ENCODE data around the gene NUP214.

Gene NUP214

GRCh38 chr9:131119600-131119999 is 5.8 kb upstream of the NUP214 start:
- H3K27ac ChIP-seq = no peak overlapping the region
- no peak for TF ChIP-seq ZFX (IDR thresholded peaks at IDR 0.05; ENCODE audit: borderline replicate concordance)
- no peak for TF ChIP-seq CTCF (IDR thresholded peaks at IDR 0.05)

GRCh38 chr9:131120620-131121228 is 4.7 kb upstream of the NUP214 start:
- TF ChIP-seq ZFX (IDR thresholded peaks at IDR 0.05; ENCODE audit: borderline replicate concordance) = no peak
- TF ChIP-seq CTCF (IDR thresholded peaks at IDR 0.05) = no peak
- H3K27ac ChIP-seq = no peak overlapping the region

GRCh38 chr9:131121346-131121745 is 4.0 kb upstream of the NUP214 start:
- TF ChIP-seq ZFX (IDR thresholded peaks at IDR 0.05; ENCODE audit: borderline replicate concordance) = no peak
- TF ChIP-seq CTCF (IDR thresholded peaks at IDR 0.05) = no peak
- H3K27ac ChIP-seq = no peak overlapping the region

- TF ChIP-seq ZFX (IDR thresholded peaks at IDR 0.05; ENCODE audit: borderline replicate concordance) (no peak), CTCF (IDR thresholded peaks at IDR 0.05) (no peak)
- H3K27ac ChIP-seq = no peak overlapping the region
These were observed 3.2 kb upstream of the NUP214 start for GRCh38 chr9:131122158-131122557.

- TF ChIP-seq ZFX (IDR thresholded peaks at IDR 0.05; ENCODE audit: borderline replicate concordance) (no peak), CTCF (IDR thresholded peaks at IDR 0.05) (no peak)
- H3K27ac ChIP-seq = peak overlapping the region; percentile 94
These were observed 423 bp upstream of the NUP214 start for GRCh38 chr9:131125038-131125287.

- peak overlapping the region; percentile 94 for H3K27ac ChIP-seq
These were observed 657 bp downstream of the NUP214 start for GRCh38 chr9:131126059-131126426.

GRCh38 chr9:131129183-131129582 is 3.8 kb downstream of the NUP214 start:
- H3K27ac ChIP-seq = no peak overlapping the region
- TF ChIP-seq CTCF (IDR thresholded peaks at IDR 0.05) = no peak
- TF ChIP-seq ZFX (IDR thresholded peaks at IDR 0.05; ENCODE audit: borderline replicate concordance) = no peak

More at GRCh38 chr9:131126059-131126426, 657 bp downstream of the NUP214 start:
- TF ChIP-seq CTCF (IDR thresholded peaks at IDR 0.05) (no peak), ZFX (IDR thresholded peaks at IDR 0.05; ENCODE audit: borderline replicate concordance) (no peak)
